GM21723 (cell line): ENCODE results near the gene MKI67.
A peak's percentile ranks its signal among the peaks of the same experiment; 100 is the strongest.

Source experiments
- ATAC-seq: cut with Tn5 transposase; IDR thresholded peaks from one replicate; pipeline ENCODE4 v1.9.1; 2021; ENCODE audit warnings: mild to moderate bottlenecking, moderate library complexity; ENCODE audit not compliant: unreplicated experiment

Gene MKI67

GRCh38 chr10:128055061-128055868, 71.0 kb downstream of the MKI67 start:
- no peak for ATAC-seq

DNA sequence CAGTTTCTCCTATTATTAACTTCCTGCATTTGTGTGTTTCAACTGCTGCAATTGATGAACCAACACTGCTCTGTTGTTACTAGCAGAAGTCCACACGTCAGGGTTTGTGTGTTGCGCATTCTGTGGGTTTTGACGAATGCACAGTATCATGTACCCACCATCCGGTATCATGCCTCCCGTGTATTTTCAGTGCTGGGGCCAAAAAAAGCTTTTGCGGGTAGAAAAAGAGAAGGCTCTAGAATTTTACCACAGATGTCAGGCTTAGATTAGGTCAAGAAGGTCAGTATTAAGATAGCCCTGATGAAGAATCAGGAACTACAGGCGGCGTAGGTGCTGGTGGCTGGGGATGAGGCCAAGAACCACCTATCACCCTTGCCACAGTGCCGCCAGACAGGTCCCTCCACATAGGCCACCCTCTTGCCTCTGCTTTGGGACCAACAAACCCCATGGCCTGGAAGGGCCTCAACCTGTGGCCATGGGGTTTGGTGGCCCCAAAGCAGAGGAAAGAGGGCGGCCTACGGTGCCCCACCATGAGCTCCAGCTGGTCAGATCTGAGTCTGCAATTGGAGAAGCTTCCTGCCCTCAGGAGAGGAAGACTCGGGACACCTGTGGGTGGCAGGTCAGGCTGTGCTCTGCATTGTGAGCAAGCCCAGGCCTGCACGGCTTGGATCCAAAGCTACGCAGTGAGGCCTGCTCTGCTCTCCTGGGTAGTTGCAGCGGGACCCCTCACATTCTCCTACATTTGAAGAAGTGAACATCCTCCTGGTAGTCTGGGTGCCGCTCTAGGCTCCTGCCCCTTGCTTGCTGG, 71.9 kb downstream of the MKI67 start:
- ATAC-seq, result no peak

GRCh38 chr10:128053356-128053755, 72.9 kb downstream of the MKI67 start:
- no peak for ATAC-seq

- no peak for ATAC-seq
Observed at GRCh38 chr10:128052696-128053095, 73.5 kb downstream of the MKI67 start.

GRCh38 chr10:128051548-128051947, 74.7 kb downstream of the MKI67 start:
- ATAC-seq, result no peak

- no peak for ATAC-seq
Observed at GRCh38 chr10:128050936-128051335, 75.3 kb downstream of the MKI67 start.

DNA sequence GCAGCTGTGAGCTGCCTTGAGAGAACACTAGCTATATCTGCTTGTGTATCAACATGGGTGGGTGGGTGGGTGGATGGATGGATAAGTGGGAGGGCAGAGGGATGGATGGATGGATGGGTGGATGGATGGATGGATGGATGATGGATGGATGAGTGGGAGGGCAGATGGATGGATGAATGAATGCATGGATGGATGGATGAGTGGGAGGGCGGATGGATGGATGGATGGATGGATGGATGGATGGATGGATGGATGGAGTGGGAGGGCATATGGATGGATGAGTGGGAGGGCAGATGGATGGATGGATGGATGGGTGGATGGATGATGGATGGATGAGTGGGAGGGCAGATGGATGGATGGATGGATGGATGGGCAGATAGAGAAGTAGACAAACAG, 76.1 kb downstream of the MKI67 start:
- ATAC-seq, result no peak

- ATAC-seq, result no peak
Observed at GRCh38 chr10:128049226-128050120, 76.8 kb downstream of the MKI67 start.

DNA sequence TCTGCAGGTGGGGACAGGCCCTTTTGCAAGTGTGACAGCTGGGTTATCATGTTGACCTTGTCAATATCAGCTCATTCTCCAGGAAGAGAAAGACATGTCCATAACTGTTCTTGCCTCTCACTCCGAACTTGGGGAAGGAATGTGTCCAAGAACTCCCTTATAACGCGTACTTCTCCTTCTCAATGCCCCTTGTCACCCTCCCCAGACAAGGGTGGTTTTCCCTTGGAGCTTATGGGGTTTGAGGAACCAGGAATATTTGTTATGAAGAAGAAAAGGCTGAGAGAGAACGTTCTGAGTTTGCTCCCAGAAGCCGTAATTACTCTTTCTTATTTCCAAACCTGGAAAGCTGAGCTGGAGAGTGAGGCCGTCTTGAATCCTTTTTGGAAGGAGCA, 77.4 kb downstream of the MKI67 start:
- no peak for ATAC-seq

GRCh38 chr10:128047991-128048818, 78.0 kb downstream of the MKI67 start:
- ATAC-seq, result peak; percentile 38

DNA sequence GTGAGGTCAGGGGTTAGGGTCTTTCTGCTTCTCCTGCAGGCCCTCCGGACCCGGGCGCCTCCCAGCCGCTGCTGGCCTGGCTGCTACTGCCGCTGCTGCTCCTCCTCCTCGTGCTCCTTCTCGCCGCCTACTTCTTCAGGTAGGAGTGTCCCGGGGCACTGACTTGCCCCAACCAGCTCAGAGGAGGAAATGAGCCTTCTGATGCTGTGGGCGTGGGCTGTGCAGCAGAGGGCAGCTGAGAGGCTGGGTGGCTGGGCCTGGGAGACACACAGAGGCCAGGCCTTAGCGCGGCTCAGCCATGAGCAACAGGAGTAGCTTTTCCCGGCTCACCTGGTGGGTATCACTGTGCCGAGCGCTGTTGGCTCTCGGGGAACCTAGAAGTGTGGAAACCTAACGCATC, 78.9 kb downstream of the MKI67 start:
- ATAC-seq, result peak; percentile 98

DNA sequence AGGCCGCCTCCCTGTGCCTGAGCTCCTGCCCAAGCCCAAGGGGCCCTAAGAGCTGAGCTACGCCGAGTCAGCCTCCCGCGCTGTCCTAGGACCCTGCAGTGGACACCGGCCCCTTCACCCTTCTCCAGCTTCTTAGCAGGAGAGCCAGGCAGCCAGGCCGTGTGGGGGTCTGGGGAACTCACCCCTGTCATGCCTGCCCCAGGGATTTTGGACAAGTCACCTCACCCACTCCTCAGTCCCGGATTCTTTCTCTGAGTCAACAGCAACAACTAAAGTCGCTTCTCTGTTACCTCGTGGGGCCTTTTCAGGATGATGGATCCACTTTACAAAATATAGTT, 79.3 kb downstream of the MKI67 start:
- peak; percentile 5 for ATAC-seq
